HepG2 (cell line): ENCODE results near the gene NKAIN2. TPM values are rescaled to one million over a fixed set of nuclear protein-coding genes. Genes with fewer than 3 reads are reported as not detected.
"Not testable (repeated sequence)": the region's sequence is repeated elsewhere in the genome, so short reads cannot be mapped to it uniquely, and the experiment has no call there.

Source experiments
- ATAC-seq: fragments of 200-7000 bp; cut with Tn5 transposase; 3 replicates; pipeline ENCODE4 v1.9.1; 2020; ENCODE audit warnings: mild to moderate bottlenecking, moderate library complexity
- BruUV-seq: library from RNA; stranded (reverse); fragments of 400-500 nt; replicated peaks from 2 replicates; lab custom pipeline; 2021; lab: Mats Ljungman, UMichigan
- CTCF ChIA-PET: fragments of 300-600 bp; formaldehyde crosslinking; extraction: SDS; loops from one replicate; lab custom pipeline; 2021; ENCODE audit warnings: low total read pairs, inconsistent platforms, low intra/inter-chr PET ratio; lab: Yijun Ruan, JAX
- POLR2A ChIA-PET: fragments of 350-600 bp; sonication (Branson Sonifier 250); formaldehyde crosslinking; loops from one replicate; lab custom pipeline; 2020; ENCODE audit warnings: antibody characterized with exemption, inconsistent platforms; lab: Yijun Ruan, JAX
- DNase-seq: peaks from one replicate; pipeline ENCODE4 v3.0.0-alpha.2; 2015; ENCODE audit warnings: low spot score
- FAIRE-seq: peaks from 3 replicates; lab custom pipeline; 2011; peaks lifted over from hg19 to GRCh38; lab: Jason Lieb, UNC
- H2AFZ ChIP-seq: one replicate; pipeline ENCODE4 v1.6.1; 2011; ENCODE audit warnings: low read length, inconsistent platforms
- H3K27ac ChIP-seq: fragments of 300-600 bp; 3 replicates; pipeline ENCODE4 v1.8.0; 2011; ENCODE audit warnings: mixed run types, mild to moderate bottlenecking, mixed read lengths, low read length, inconsistent platforms; ENCODE audit not compliant: insufficient read depth; ENCODE audit errors: extremely low read length
- H3K27me3 ChIP-seq, 2 experiments: fragments of 200-600 bp in 1 of 2; 2 replicates in 1 of 2; 3 replicates in 1 of 2; pipeline versions ENCODE4 v1.6.0 to v1.8.0; 2011; ENCODE audit warnings: low read length in 2 of 2, mild to moderate bottlenecking in 2 of 2, moderate library complexity in 2 of 2, inconsistent platforms in 1 of 2; ENCODE audit not compliant: insufficient read depth in 2 of 2, control insufficient read depth in 1 of 2
- H3K36me3 ChIP-seq, 2 experiments: fragments of 200-600 bp in 1 of 2; replicated peaks in 1 of 2; 2 replicates in 1 of 2; 3 replicates in 1 of 2; pipeline versions ENCODE4 v1.5.1 to v1.8.0; 2011; ENCODE audit warnings: low read length in 2 of 2, inconsistent platforms in 1 of 2; ENCODE audit not compliant: insufficient read depth in 2 of 2, control insufficient read depth in 1 of 2
- H3K4me1 ChIP-seq: 2 replicates; pipeline ENCODE4 v1.5.1; 2012; ENCODE audit warnings: low read length, inconsistent platforms; ENCODE audit not compliant: insufficient read depth
- H3K4me2 ChIP-seq: 2 replicates; pipeline ENCODE4 v1.6.0; 2011; ENCODE audit warnings: low read depth, low read length, inconsistent platforms
- H3K4me3 ChIP-seq, 3 experiments: fragments of 200-600 bp in 1 of 3; sonication (generic), shearing (Covaris generic) in 1 of 3; replicated peaks in 1 of 3; 2 replicates each; pipeline ENCODE4 v1.5.1; 2011 to 2016; ENCODE audit warnings: low read length in 3 of 3, inconsistent platforms in 2 of 3, low read depth in 2 of 3, mild to moderate bottlenecking in 2 of 3, control low read depth in 1 of 3, mixed read lengths in 1 of 3; ENCODE audit not compliant: insufficient read depth in 1 of 3
- H3K79me2 ChIP-seq: one replicate; pipeline ENCODE4 v1.6.1; 2011; ENCODE audit warnings: low read length, inconsistent platforms; ENCODE audit not compliant: insufficient read depth
- H3K9ac ChIP-seq: 2 replicates; pipeline ENCODE4 v1.6.0; 2011; ENCODE audit warnings: mild to moderate bottlenecking, low read depth, low read length, inconsistent platforms; ENCODE audit not compliant: insufficient read depth
- H3K9me3 ChIP-seq: 2 replicates; pipeline ENCODE4 v1.5.1; 2012; ENCODE audit warnings: mild to moderate bottlenecking, low read length
- H4K20me1 ChIP-seq: 2 replicates; pipeline ENCODE4 v1.6.0; 2011; ENCODE audit warnings: inconsistent platforms, mild to moderate bottlenecking, low read length, moderate library complexity; ENCODE audit not compliant: insufficient read depth
- HINFP ChIP-seq: sonication (generic); formaldehyde crosslinking; IDR thresholded peaks from 2 replicates; pipeline ENCODE4 v1.4.0; 2020; ENCODE audit warnings: low read depth, mild to moderate bottlenecking, missing genetic modification reagents
- PHF8 ChIP-seq: sonication (generic); formaldehyde crosslinking; IDR thresholded peaks from 2 replicates; pipeline ENCODE4 v1.5.0; 2020; ENCODE audit warnings: missing genetic modification reagents
- RAD51 ChIP-seq: fragments of 450-650 bp; IDR thresholded peaks from 2 replicates; pipeline ENCODE4 v1.6.1; 2016; ENCODE audit warnings: borderline replicate concordance
- YY1 ChIP-seq: IDR thresholded peaks from 2 replicates; pipeline ENCODE4 v1.6.1; 2011; ENCODE audit warnings: low read length, low read depth, moderate library complexity, mild to moderate bottlenecking; ENCODE audit not compliant: insufficient read depth, insufficient replicate concordance
- ZBTB21 ChIP-seq: sonication (generic); formaldehyde crosslinking; IDR thresholded peaks from 2 replicates; pipeline ENCODE4 v1.4.0; 2020; ENCODE audit warnings: missing genetic modification reagents
- ZFP41 ChIP-seq: sonication (generic); formaldehyde crosslinking; IDR thresholded peaks from 2 replicates; pipeline ENCODE4 v1.4.0; 2020; ENCODE audit warnings: mild to moderate bottlenecking, missing genetic modification reagents, borderline replicate concordance
- ZNF18 ChIP-seq: sonication (generic); formaldehyde crosslinking; IDR thresholded peaks from 2 replicates; pipeline ENCODE4 v1.8.0; 2022; ENCODE audit warnings: mild to moderate bottlenecking, missing genetic modification reagents; ENCODE audit not compliant: insufficient replicate concordance
- ZNF235 ChIP-seq: sonication (generic); formaldehyde crosslinking; IDR thresholded peaks from 2 replicates; pipeline ENCODE4 v1.8.1; 2023; ENCODE audit warnings: mild to moderate bottlenecking, missing genetic modification reagents, borderline replicate concordance
- ZNF747 ChIP-seq: sonication (generic); formaldehyde crosslinking; IDR thresholded peaks from 2 replicates; pipeline ENCODE4 v1.8.1; 2023; ENCODE audit warnings: missing genetic modification reagents, mild to moderate bottlenecking, borderline replicate concordance
- WGBS: methylation state at CpG from one replicate; pipeline ENCODE4 v1.1.6; 2017; ENCODE audit warnings: low lambda C conversion rate; 5-methylcytosine and 5-hydroxymethylcytosine counted together
- in situ Hi-C: cut with HindIII; loops from 2 replicates; pipeline ENCODE4 v1.10.0; 2017; ENCODE audit warnings: low pct_unique_long_range_greater_than_20kb; ENCODE audit not compliant: extremely low pct_ligation_motif_present
- intact Hi-C: fragments of 100-400 bp; cut with micrococcal nuclease; formaldehyde crosslinking; loops from one replicate; pipeline ENCODE4 v1.10.0; 2022; ENCODE audit not compliant: unreplicated experiment
- polyA plus RNA-seq, 8 experiments: library from polyadenylated mRNA; depleted of rRNA in 3 of 8; stranded (reverse) in 7 of 8; unstranded in 1 of 8; fragments of >200 nt; fragmentation: Illumina TruSeq in 4 of 8; extraction: Trizol in 4 of 8; gene quantifications; 2 replicates each; pipeline versions ENCODE4 v1.2.1 to v1.2.3, GENCODE V29; 2011 to 2016; ENCODE audit warnings: low read depth in 4 of 8, missing spikeins in 1 of 8, mixed read lengths in 1 of 8; ENCODE audit not compliant: insufficient read depth in 1 of 8
- total RNA-seq, 5 experiments: library from RNA; depleted of rRNA; stranded (reverse); fragments of >200 nt; fragmentation: Illumina TruSeq; extraction: Trizol; gene quantifications; 2 replicates each; pipeline ENCODE4 v1.2.3, GENCODE V29; 2016; ENCODE audit warnings: low read depth in 1 of 5
- TF ChIP-seq, protein P1 (sequence below): sonication (generic); formaldehyde crosslinking; IDR thresholded peaks from 2 replicates; pipeline ENCODE4 v1.4.0; 2020; ENCODE audit warnings: missing genetic modification reagents

NKAIN2 gene
- total and polyA plus RNA-seq, 2 of the 13 experiments (the other 11 are each of a cell fraction or from before 2014, with no cell fraction given), result not detected

- WGBS, result 0% methylated on average over 2 of the region's 2 CpGs
- H3K4me1 ChIP-seq, H3K4me3 ChIP-seq, H3K27me3 ChIP-seq, CTCF ChIA-PET, H3K9ac ChIP-seq, H3K27ac ChIP-seq, DNase-seq, ATAC-seq, H2AFZ ChIP-seq, H3K36me3 ChIP-seq, POLR2A ChIA-PET, H3K9me3 ChIP-seq, H3K79me2 ChIP-seq, intact Hi-C loops, H3K4me2 ChIP-seq, BruUV-seq, in situ Hi-C loops, FAIRE-seq, H4K20me1 ChIP-seq: not testable (repeated sequence)
- peak; percentile 80 for TF ChIP-seq RAD51
These were observed 660.9 kb downstream of the NKAIN2 start for GRCh38 chr6:124464600-124464999.

DNA sequence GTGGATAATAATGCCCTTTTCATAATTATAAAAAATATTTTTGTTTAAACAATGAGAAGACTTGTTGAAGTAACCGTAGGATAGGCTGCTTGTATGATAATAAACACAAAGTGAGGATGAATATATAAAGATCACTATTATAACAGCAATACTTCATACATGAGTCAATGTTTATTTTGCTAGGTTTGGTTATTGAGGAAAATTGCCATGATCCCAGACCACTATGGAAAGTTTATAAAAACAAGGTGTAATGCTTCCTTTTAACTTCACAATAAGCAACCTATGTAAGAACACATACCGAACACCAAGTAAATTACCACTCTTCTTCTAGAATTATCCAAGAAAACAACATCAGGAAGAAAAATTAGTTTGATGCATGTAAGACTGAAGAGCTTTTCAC, 663.3 kb downstream of the NKAIN2 start:
- intact Hi-C loops (no loop called here), in situ Hi-C loops (no loop called here)
- no peaks in the 10 kb centered on the region for H3K36me3 ChIP-seq
- no peaks in the 10 kb centered on the region for H3K9me3 ChIP-seq
- FAIRE-seq, result no peak
- no peak overlapping the region for H3K27ac ChIP-seq
- no peak for ATAC-seq
- BruUV-seq, result no TSS peak
- H3K4me3 ChIP-seq, result no peak overlapping the region
- no peak overlapping the region for H2AFZ ChIP-seq
- H3K4me2 ChIP-seq, result no peak overlapping the region
- H3K79me2 ChIP-seq, result no peaks in the 10 kb centered on the region
- no peak for DNase-seq
- no peak overlapping the region for H3K9ac ChIP-seq
- WGBS, result 4% methylated on average over 2 of the region's 2 CpGs
- CTCF ChIA-PET, result no interaction called here
- POLR2A ChIA-PET, result no interaction called here
- H3K27me3 ChIP-seq, result no peaks in the 10 kb centered on the region
- TF ChIP-seq PHF8 (CRISPR knock-in tag) (no peak), YY1 (no peak), HINFP (CRISPR knock-in tag) (no peak), ZBTB21 (CRISPR knock-in tag) (no peak), ZNF747 (CRISPR knock-in tag) (no peak), ZFP41 (CRISPR knock-in tag) (no peak), ZNF18 (CRISPR knock-in tag) (no peak), ZNF235 (no peak)
- TF ChIP-seq, protein P1, sequence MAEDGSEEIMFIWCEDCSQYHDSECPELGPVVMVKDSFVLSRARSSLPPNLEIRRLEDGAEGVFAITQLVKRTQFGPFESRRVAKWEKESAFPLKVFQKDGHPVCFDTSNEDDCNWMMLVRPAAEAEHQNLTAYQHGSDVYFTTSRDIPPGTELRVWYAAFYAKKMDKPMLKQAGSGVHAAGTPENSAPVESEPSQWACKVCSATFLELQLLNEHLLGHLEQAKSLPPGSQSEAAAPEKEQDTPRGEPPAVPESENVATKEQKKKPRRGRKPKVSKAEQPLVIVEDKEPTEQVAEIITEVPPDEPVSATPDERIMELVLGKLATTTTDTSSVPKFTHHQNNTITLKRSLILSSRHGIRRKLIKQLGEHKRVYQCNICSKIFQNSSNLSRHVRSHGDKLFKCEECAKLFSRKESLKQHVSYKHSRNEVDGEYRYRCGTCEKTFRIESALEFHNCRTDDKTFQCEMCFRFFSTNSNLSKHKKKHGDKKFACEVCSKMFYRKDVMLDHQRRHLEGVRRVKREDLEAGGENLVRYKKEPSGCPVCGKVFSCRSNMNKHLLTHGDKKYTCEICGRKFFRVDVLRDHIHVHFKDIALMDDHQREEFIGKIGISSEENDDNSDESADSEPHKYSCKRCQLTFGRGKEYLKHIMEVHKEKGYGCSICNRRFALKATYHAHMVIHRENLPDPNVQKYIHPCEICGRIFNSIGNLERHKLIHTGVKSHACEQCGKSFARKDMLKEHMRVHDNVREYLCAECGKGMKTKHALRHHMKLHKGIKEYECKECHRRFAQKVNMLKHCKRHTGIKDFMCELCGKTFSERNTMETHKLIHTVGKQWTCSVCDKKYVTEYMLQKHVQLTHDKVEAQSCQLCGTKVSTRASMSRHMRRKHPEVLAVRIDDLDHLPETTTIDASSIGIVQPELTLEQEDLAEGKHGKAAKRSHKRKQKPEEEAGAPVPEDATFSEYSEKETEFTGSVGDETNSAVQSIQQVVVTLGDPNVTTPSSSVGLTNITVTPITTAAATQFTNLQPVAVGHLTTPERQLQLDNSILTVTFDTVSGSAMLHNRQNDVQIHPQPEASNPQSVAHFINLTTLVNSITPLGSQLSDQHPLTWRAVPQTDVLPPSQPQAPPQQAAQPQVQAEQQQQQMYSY, result no peak
- no peaks in the 10 kb centered on the region for H4K20me1 ChIP-seq
- H3K4me1 ChIP-seq, result no peaks in the 10 kb centered on the region
